ENCODE data around the gene CELF5.

- no peak for TF ChIP-seq CTCF (IDR thresholded peaks at IDR 0.05)
- TF ChIP-seq POLR2AphosphoS5 (IDR thresholded peaks at IDR 0.05) = no peak
Measured at GRCh38 chr19:3302755-3303154, 78.3 kb downstream of the CELF5 start.

All from transverse colon (tissue), 4 donors.